ENCODE measurements around the gene DOK5. TPM values are rescaled to one million over a fixed set of nuclear protein-coding genes. Genes with fewer than 3 reads are reported as not detected.

DOK5 gene
- total RNA-seq, 1 donor from 2014 or later: not detected

DNA sequence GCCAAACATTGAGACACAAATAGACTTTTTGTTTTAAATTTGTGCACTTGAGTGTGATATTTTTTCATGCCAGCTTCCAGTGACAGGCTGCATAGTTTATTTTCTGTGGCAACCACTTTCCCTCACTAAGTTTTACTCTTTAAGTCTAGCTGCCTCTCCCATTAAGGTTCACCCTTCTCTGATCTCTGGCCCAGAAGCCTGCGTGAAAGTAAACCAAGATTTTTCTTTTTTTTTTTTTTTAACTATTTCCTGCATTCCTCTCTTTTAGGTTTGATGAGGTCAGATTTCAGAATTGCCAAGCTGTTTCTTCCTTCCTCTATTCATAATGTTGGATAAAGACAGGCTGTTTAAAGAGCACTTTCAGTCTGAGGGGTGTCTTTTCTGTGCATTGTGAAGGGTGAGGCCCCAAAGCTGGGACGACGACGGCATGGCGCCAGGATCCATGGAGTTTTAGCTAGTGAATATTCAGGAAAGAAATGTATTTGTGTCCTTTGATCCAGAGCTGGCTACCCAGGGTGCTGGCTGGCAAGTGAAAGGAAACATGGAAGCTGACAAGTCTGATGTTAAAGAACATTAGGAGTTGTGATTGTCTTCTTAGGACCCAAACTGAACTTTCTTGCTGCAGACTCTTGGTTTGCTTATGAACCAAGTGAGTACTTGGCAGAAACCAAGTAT, 50.7 kb downstream of the DOK5 start:
- TF ChIP-seq, protein P1, sequence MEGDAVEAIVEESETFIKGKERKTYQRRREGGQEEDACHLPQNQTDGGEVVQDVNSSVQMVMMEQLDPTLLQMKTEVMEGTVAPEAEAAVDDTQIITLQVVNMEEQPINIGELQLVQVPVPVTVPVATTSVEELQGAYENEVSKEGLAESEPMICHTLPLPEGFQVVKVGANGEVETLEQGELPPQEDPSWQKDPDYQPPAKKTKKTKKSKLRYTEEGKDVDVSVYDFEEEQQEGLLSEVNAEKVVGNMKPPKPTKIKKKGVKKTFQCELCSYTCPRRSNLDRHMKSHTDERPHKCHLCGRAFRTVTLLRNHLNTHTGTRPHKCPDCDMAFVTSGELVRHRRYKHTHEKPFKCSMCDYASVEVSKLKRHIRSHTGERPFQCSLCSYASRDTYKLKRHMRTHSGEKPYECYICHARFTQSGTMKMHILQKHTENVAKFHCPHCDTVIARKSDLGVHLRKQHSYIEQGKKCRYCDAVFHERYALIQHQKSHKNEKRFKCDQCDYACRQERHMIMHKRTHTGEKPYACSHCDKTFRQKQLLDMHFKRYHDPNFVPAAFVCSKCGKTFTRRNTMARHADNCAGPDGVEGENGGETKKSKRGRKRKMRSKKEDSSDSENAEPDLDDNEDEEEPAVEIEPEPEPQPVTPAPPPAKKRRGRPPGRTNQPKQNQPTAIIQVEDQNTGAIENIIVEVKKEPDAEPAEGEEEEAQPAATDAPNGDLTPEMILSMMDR (IDR thresholded peaks at IDR 0.05): no peak
- Histone ChIP-seq H3K4me3 (no peak overlapping the region), H3K27me3 (no peaks in the 10 kb centered on the region), H3K9me3 (no peaks in the 10 kb centered on the region), H3K27ac (no peak overlapping the region), H3K36me3 (no peaks in the 10 kb centered on the region), H3K4me1 (peaks cover 0 to 4% of the 10 kb centered on the region in 2 donors)
- intact Hi-C loops (cut with DNase I): no loop called here
- no peak for DNase-seq (ENCODE audit: low spot score in 2 of 2)

GRCh38 chr20:54526801-54527200, 51.4 kb downstream of the DOK5 start:
- Histone ChIP-seq H3K9me3 (no peaks in the 10 kb centered on the region), H3K36me3 (no peaks in the 10 kb centered on the region), H3K27me3 (no peaks in the 10 kb centered on the region), H3K27ac (no peak overlapping the region), H3K4me3 (no peak overlapping the region), H3K4me1 (peaks cover 0 to 4% of the 10 kb centered on the region in 2 donors)
- TF ChIP-seq, protein P1 (IDR thresholded peaks at IDR 0.05): no peak
- intact Hi-C loops (cut with DNase I): no loop called here
- DNase-seq (ENCODE audit: low spot score in 2 of 2): no peak

GRCh38 chr20:54532573-54532972, 57.2 kb downstream of the DOK5 start:
- TF ChIP-seq, protein P1 (IDR thresholded peaks at IDR 0.05): no peak
- DNase-seq (ENCODE audit: low spot score in 2 of 2): no peak
- Histone ChIP-seq H3K27ac (no peak overlapping the region), H3K27me3 (no peaks in the 10 kb centered on the region), H3K4me1 (no peaks in the 10 kb centered on the region), H3K4me3 (no peak overlapping the region), H3K36me3 (no peaks in the 10 kb centered on the region), H3K9me3 (no peaks in the 10 kb centered on the region)
- intact Hi-C loops (cut with DNase I): no loop called here

- no peak overlapping the region for H3K4me3 ChIP-seq
- no peaks in the 10 kb centered on the region for H3K36me3 ChIP-seq
Measured at GRCh38 chr20:54534101-54534500, 58.7 kb downstream of the DOK5 start.

DNA sequence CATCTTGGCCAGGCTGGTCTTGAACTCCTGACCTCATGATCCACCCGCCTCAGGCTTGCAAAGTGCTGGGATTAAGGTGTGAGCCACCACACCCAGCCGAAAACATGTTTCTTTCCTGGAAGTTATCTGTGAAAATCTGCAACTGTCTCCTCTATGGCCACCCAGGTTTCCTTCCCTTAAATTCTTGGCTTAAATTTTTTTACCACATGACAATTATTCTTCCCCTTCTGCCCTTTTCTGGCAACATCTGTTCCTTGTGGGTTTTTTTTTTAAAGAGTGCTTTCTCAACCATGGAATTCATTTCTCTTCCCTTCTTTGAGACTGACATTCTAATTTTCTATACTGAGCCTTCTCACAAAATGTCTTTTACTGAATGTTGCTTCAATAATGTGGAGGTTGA, 59.6 kb downstream of the DOK5 start:
- H3K27ac ChIP-seq: no peak overlapping the region
- no peaks in the 10 kb centered on the region for H3K27me3 ChIP-seq
- no peaks in the 10 kb centered on the region for H3K4me1 ChIP-seq
- intact Hi-C loops (cut with DNase I): no loop called here
- no peak for DNase-seq (ENCODE audit: low spot score in 2 of 2)
- TF ChIP-seq, protein P1 (IDR thresholded peaks at IDR 0.05): no peak
- no peak overlapping the region for H3K4me3 ChIP-seq
- peaks cover 0 to 9% of the 10 kb centered on the region in 2 donors for H3K9me3 ChIP-seq
- no peaks in the 10 kb centered on the region for H3K36me3 ChIP-seq

More at GRCh38 chr20:54534101-54534500, 58.7 kb downstream of the DOK5 start:
- Histone ChIP-seq H3K9me3 (peaks cover 0 to 9% of the 10 kb centered on the region in 2 donors), H3K27ac (no peak overlapping the region), H3K4me1 (no peaks in the 10 kb centered on the region), H3K27me3 (no peaks in the 10 kb centered on the region)
- no peak for DNase-seq (ENCODE audit: low spot score in 2 of 2)
- TF ChIP-seq, protein P1 (IDR thresholded peaks at IDR 0.05): no peak
- intact Hi-C loops (cut with DNase I): no loop called here
